SU-DHL-6 (cell line): ENCODE results near the gene KPNA1.

Source experiments
- H2AFZ ChIP-seq: fragments of 200-600 bp; sonication (generic); 2 replicates; pipeline ENCODE4 v1.6.1; 2014; ENCODE audit warnings: low read depth, mild to moderate bottlenecking, moderate library complexity, mixed read lengths, antibody characterized with exemption, low read length; ENCODE audit not compliant: severe bottlenecking
- H3F3A ChIP-seq: fragments of 200-600 bp; shearing (Covaris generic); 2 replicates; pipeline ENCODE4 v1.6.0; 2016; ENCODE audit warnings: antibody characterized with exemption, mild to moderate bottlenecking; ENCODE audit not compliant: insufficient read depth
- H3K27ac ChIP-seq: fragments of 200-600 bp; sonication (generic); 2 replicates; pipeline ENCODE4 v1.5.1; 2016; ENCODE audit warnings: low read depth, mild to moderate bottlenecking, low read length, moderate library complexity, mixed read lengths
- H3K27me3 ChIP-seq: fragments of 200-600 bp; sonication (generic), shearing (Covaris generic); 2 replicates; pipeline ENCODE4 v1.6.0; 2014; ENCODE audit warnings: mild to moderate bottlenecking, low read length
- H3K36me3 ChIP-seq: fragments of 200-600 bp; sonication (generic); 2 replicates; pipeline ENCODE4 v1.6.1; 2014; ENCODE audit warnings: mild to moderate bottlenecking, low read length, mixed read lengths
- H3K4me2 ChIP-seq: fragments of 300-600, 200-600 bp; shearing (Covaris generic), sonication (generic); 2 replicates; pipeline ENCODE4 v1.6.0; 2014; ENCODE audit warnings: low read length, low read depth, mild to moderate bottlenecking; ENCODE audit not compliant: poor library complexity, severe bottlenecking
- H3K4me3 ChIP-seq: fragments of 200-600 bp; sonication (generic); 2 replicates; pipeline ENCODE4 v1.5.1; 2014; ENCODE audit warnings: antibody characterized with exemption, low read length, mild to moderate bottlenecking, mixed read lengths; ENCODE audit not compliant: insufficient read depth, poor library complexity, severe bottlenecking
- H3K79me2 ChIP-seq: fragments of 200-600 bp; sonication (generic); 2 replicates; pipeline ENCODE4 v1.6.1; 2014; ENCODE audit warnings: mild to moderate bottlenecking, low read length, moderate library complexity; ENCODE audit not compliant: insufficient read depth
- H3K9ac ChIP-seq: fragments of 200-600 bp; sonication (generic); 2 replicates; pipeline ENCODE4 v1.7.0; 2014; ENCODE audit warnings: mild to moderate bottlenecking, low read length
- H3K9me2 ChIP-seq: fragments of 200-600 bp; sonication (generic); replicated peaks from 2 replicates; pipeline ENCODE4 v1.6.1; 2014; ENCODE audit warnings: low read length; ENCODE audit not compliant: insufficient read depth
- H3K9me3 ChIP-seq: fragments of 200-600 bp; sonication (generic); 2 replicates; pipeline ENCODE4 v1.6.1; 2014; ENCODE audit warnings: low read length, mixed read lengths; ENCODE audit not compliant: insufficient read depth
- H4K20me1 ChIP-seq: fragments of 200-600 bp; sonication (generic); 2 replicates; pipeline ENCODE4 v1.6.1; 2014; ENCODE audit warnings: low read depth, mild to moderate bottlenecking, antibody characterized with exemption, low read length, moderate library complexity, mixed read lengths
- CTCF ChIP-seq: fragments of 200-600 bp; sonication (generic); IDR thresholded peaks from one replicate; pipeline ENCODE4 v1.5.1; 2017; ENCODE audit warnings: antibody characterized with exemption, mild to moderate bottlenecking, low read length, moderate library complexity; ENCODE audit not compliant: insufficient read depth, poor library complexity, severe bottlenecking
- EZH2phosphoT487 ChIP-seq: fragments of 200-600 bp; sonication (generic), shearing (Covaris generic); conservative IDR thresholded peaks from 2 replicates; pipeline ENCODE4 v1.6.1; 2018; ENCODE audit warnings: mild to moderate bottlenecking, antibody characterized with exemption, low read length, moderate library complexity, mixed read lengths

The KPNA1 gene

GRCh38 chr3:122558605-122559004 is 43.9 kb upstream of the KPNA1 start:
- Histone ChIP-seq H3K79me2 (no peaks in the 10 kb centered on the region), H3K9ac (no peak overlapping the region), H4K20me1 (no peaks in the 10 kb centered on the region), H3F3A (no peaks in the 10 kb centered on the region), H3K9me2 (no peaks in the 10 kb centered on the region), H3K4me2 (no peak overlapping the region), H3K36me3 (no peaks in the 10 kb centered on the region), H3K4me3 (no peak overlapping the region), H2AFZ (no peak overlapping the region), H3K9me3 (no peaks in the 10 kb centered on the region), H3K27ac (no peak overlapping the region), H3K27me3 (no peaks in the 10 kb centered on the region)
- TF ChIP-seq CTCF (no peak), EZH2phosphoT487 (no peak)

- Histone ChIP-seq H3K79me2 (no peaks in the 10 kb centered on the region), H3K27me3 (no peaks in the 10 kb centered on the region), H3F3A (no peaks in the 10 kb centered on the region), H3K9me3 (no peaks in the 10 kb centered on the region), H3K4me3 (no peak overlapping the region), H3K9ac (no peak overlapping the region), H3K27ac (no peak overlapping the region), H4K20me1 (no peaks in the 10 kb centered on the region), H3K4me2 (no peak overlapping the region), H2AFZ (no peak overlapping the region), H3K9me2 (no peaks in the 10 kb centered on the region), H3K36me3 (no peaks in the 10 kb centered on the region)
- TF ChIP-seq EZH2phosphoT487 (no peak), CTCF (no peak)
These were observed 42.6 kb upstream of the KPNA1 start for GRCh38 chr3:122557356-122557755.

GRCh38 chr3:122555275-122556071 is 40.7 kb upstream of the KPNA1 start:
- Histone ChIP-seq H4K20me1 (no peaks in the 10 kb centered on the region), H3K36me3 (no peaks in the 10 kb centered on the region), H3K4me2 (no peak overlapping the region), H3K4me3 (no peak overlapping the region), H2AFZ (no peak overlapping the region), H3K9me3 (no peaks in the 10 kb centered on the region), H3K9me2 (no peaks in the 10 kb centered on the region), H3K79me2 (no peaks in the 10 kb centered on the region), H3K27ac (no peak overlapping the region), H3K9ac (no peak overlapping the region), H3F3A (no peaks in the 10 kb centered on the region), H3K27me3 (no peaks in the 10 kb centered on the region)
- TF ChIP-seq EZH2phosphoT487: no peak
- TF ChIP-seq CTCF: no peak
